Mononuclear cell (primary cell): ENCODE data around the gene PAIP2. TPM values are rescaled to one million over a fixed set of nuclear protein-coding genes. Genes with fewer than 3 reads are reported as not detected.
"Not testable (repeated sequence)": the region's sequence is repeated elsewhere in the genome, so short reads cannot be mapped to it uniquely, and the experiment has no call there.

Experiments used
- H3K27me3 ChIP-seq: 2 replicates; pipeline ENCODE4 v1.6.0; 2011; ENCODE audit warnings: low read length, control low read depth; ENCODE audit not compliant: insufficient read depth
- H3K4me1 ChIP-seq: 2 replicates; pipeline ENCODE4 v1.5.1; 2011; ENCODE audit warnings: mild to moderate bottlenecking, low read length, control low read depth; ENCODE audit not compliant: insufficient read depth
- H3K4me3 ChIP-seq: 2 replicates; pipeline ENCODE4 v1.5.1; 2011; ENCODE audit warnings: mild to moderate bottlenecking, low read length, moderate library complexity
- H3K9me3 ChIP-seq: 2 replicates; pipeline ENCODE4 v1.5.1; 2011; ENCODE audit warnings: low read depth, mild to moderate bottlenecking, control low read depth, low read length
- total RNA-seq: library from RNA; depleted of rRNA; stranded (reverse); fragments of >200 nt; gene quantifications from one replicate; pipeline ENCODE4 v1.2.3, GENCODE V29; 2012

PAIP2 gene
- total RNA-seq, 1 donor = 129 TPM

- Histone ChIP-seq H3K4me3 (no peak overlapping the region), H3K4me1 (peaks cover 17% of the 10 kb centered on the region), H3K27me3 (no peaks in the 10 kb centered on the region), H3K9me3 (no peaks in the 10 kb centered on the region)
These were observed 38.2 kb downstream of the PAIP2 start for GRCh38 chr5:139379626-139380449.

- Histone ChIP-seq H3K4me3 (no peak overlapping the region), H3K4me1 (peaks cover 37% of the 10 kb centered on the region), H3K27me3 (no peaks in the 10 kb centered on the region), H3K9me3 (no peaks in the 10 kb centered on the region)
These were observed 40.4 kb downstream of the PAIP2 start for GRCh38 chr5:139381837-139382761.

GRCh38 chr5:139382807-139383206 lies 41.2 kb downstream of the PAIP2 start:
- Histone ChIP-seq H3K4me1 (peaks cover 41% of the 10 kb centered on the region), H3K27me3 (no peaks in the 10 kb centered on the region), H3K4me3 (no peak overlapping the region)

GRCh38 chr5:139383275-139383992 lies 41.8 kb downstream of the PAIP2 start, which contains the start of gene SLC23A1:
Gene SLC23A1 (minus strand): TSS chr5:139383297. CDS start chr5:139383253, 44 bp downstream.
- no peak within 1 kb of the TSS for H3K4me3 ChIP-seq
- no peaks in the 10 kb centered on the region for H3K27me3 ChIP-seq
- H3K9me3 ChIP-seq = no peaks in the 10 kb centered on the region
- peaks cover 47% of the 10 kb centered on the region for H3K4me1 ChIP-seq

More at GRCh38 chr5:139382807-139383206, 41.2 kb downstream of the PAIP2 start:
- no peaks in the 10 kb centered on the region for H3K9me3 ChIP-seq

GRCh38 chr5:139383993-139384590 lies 42.4 kb downstream of the PAIP2 start:
- no peaks in the 10 kb centered on the region for H3K9me3 ChIP-seq
- no peak overlapping the region for H3K4me3 ChIP-seq
- peaks cover 54% of the 10 kb centered on the region for H3K4me1 ChIP-seq
- no peaks in the 10 kb centered on the region for H3K27me3 ChIP-seq

GRCh38 chr5:139384591-139385051 lies 43.0 kb downstream of the PAIP2 start:
- Histone ChIP-seq H3K4me1 (peaks cover 59% of the 10 kb centered on the region), H3K27me3 (no peaks in the 10 kb centered on the region), H3K9me3 (no peaks in the 10 kb centered on the region), H3K4me3 (peak overlapping the region; percentile 25)

- peaks cover 65% of the 10 kb centered on the region for H3K4me1 ChIP-seq
- no peaks in the 10 kb centered on the region for H3K27me3 ChIP-seq
- H3K4me3 ChIP-seq = peak overlapping the region; percentile 25
- H3K9me3 ChIP-seq = no peaks in the 10 kb centered on the region
These were observed 43.7 kb downstream of the PAIP2 start for GRCh38 chr5:139385061-139386049.

- Histone ChIP-seq H3K4me3 (no peak overlapping the region), H3K9me3 (no peaks in the 10 kb centered on the region), H3K4me1 (peaks cover 72% of the 10 kb centered on the region), H3K27me3 (no peaks in the 10 kb centered on the region)
These were observed 44.4 kb downstream of the PAIP2 start for GRCh38 chr5:139386050-139386438.

- H3K4me3 ChIP-seq, H3K27me3 ChIP-seq, H3K9me3 ChIP-seq: not testable (repeated sequence)
- H3K4me1 ChIP-seq = peaks cover 81% of the 10 kb centered on the region
These were observed 45.3 kb downstream of the PAIP2 start for GRCh38 chr5:139386956-139387355.

GRCh38 chr5:139387611-139388197 lies 46.0 kb downstream of the PAIP2 start:
- Histone ChIP-seq H3K9me3 (no peaks in the 10 kb centered on the region), H3K4me3 (peak overlapping the region; percentile 9), H3K27me3 (no peaks in the 10 kb centered on the region), H3K4me1 (peaks cover 85% of the 10 kb centered on the region)

- H3K27me3 ChIP-seq = peaks cover 4% of the 10 kb centered on the region
- H3K4me1 ChIP-seq = peaks cover 90% of the 10 kb centered on the region
- peak overlapping the region; percentile 9 for H3K4me3 ChIP-seq
- H3K9me3 ChIP-seq = no peaks in the 10 kb centered on the region
These were observed 46.7 kb downstream of the PAIP2 start for GRCh38 chr5:139388198-139388821.

GRCh38 chr5:139389701-139390638 lies 48.3 kb downstream of the PAIP2 start, which contains the start of gene MZB1:
Gene MZB1 (minus strand): TSS chr5:139389913. CDS start chr5:139389856, 57 bp downstream.
- peaks cover 10% of the 10 kb centered on the region for H3K27me3 ChIP-seq
- H3K4me1 ChIP-seq = peaks cover 89% of the 10 kb centered on the region
- peak within 1 kb of the TSS; percentile 28 for H3K4me3 ChIP-seq
- H3K9me3 ChIP-seq = no peaks in the 10 kb centered on the region
